Activated naive CD4-positive, alpha-beta T cell treated with anti-CD3 and anti-CD28 coated beads for 36 hours (primary cell): Measurements from ENCODE around the gene CRADD. TPM values are rescaled to one million over a fixed set of nuclear protein-coding genes. Genes with fewer than 3 reads are reported as not detected.

ENCODE experiments used
- CTCF ChIA-PET: fragments of 350-600 bp; sonication (Branson Sonifier 250); formaldehyde crosslinking; loops from one replicate; lab custom pipeline; 2021; ENCODE audit warnings: antibody characterized with exemption; lab: Charles Lee
- DNase-seq: peaks from one replicate; pipeline ENCODE4 v3.0.0-alpha.2; 2020
- H3K27ac Mint-ChIP-seq: one replicate; pipeline ENCODE4 v1.8.0; 2021; ENCODE audit warnings: mild to moderate bottlenecking, mixed read lengths
- H3K27me3 Mint-ChIP-seq: one replicate; pipeline ENCODE4 v1.8.0; 2021; ENCODE audit warnings: low read depth, mixed read lengths
- H3K36me3 Mint-ChIP-seq: one replicate; pipeline ENCODE4 v1.8.0; 2021; ENCODE audit warnings: low read depth, mixed read lengths
- H3K4me1 Mint-ChIP-seq: one replicate; pipeline ENCODE4 v1.8.0; 2021; ENCODE audit warnings: low read depth, mixed read lengths
- H3K4me3 Mint-ChIP-seq: one replicate; pipeline ENCODE4 v1.8.0; 2021; ENCODE audit warnings: mild to moderate bottlenecking, moderate library complexity, mixed read lengths
- H3K9me3 Mint-ChIP-seq: one replicate; pipeline ENCODE4 v1.8.0; 2021; ENCODE audit warnings: mixed read lengths
- intact Hi-C: fragments of 100-400 bp; cut with micrococcal nuclease; formaldehyde crosslinking; loops from one replicate; pipeline ENCODE4 v1.15.1; 2023
- total RNA-seq, 2 experiments: library from RNA; stranded (reverse); gene quantifications; one replicate each; pipeline ENCODE4 v1.2.3, GENCODE V29; 2021

The CRADD gene
- total RNA-seq, 2 experiments from 2014 or later: 14.3 to 15.6 TPM

- Mint-ChIP-seq H3K9me3 (peaks cover 10% of the 10 kb centered on the region), H3K4me1 (no peaks in the 10 kb centered on the region), H3K27me3 (no peaks in the 10 kb centered on the region), H3K36me3 (no peaks in the 10 kb centered on the region), H3K27ac (no peak overlapping the region), H3K4me3 (no peak overlapping the region)
- no peak for DNase-seq
- intact Hi-C loops: no loop called here
- CTCF ChIA-PET: interaction anchor here (0.6 kb wide), 1 partner anchor 1370 kb away, joined by 6 read pairs; no protein-coding TSS in a partner anchor
Measured at GRCh38 chr12:93938931-93939330, 261.8 kb downstream of the CRADD start.

- Mint-ChIP-seq H3K4me1 (no peaks in the 10 kb centered on the region), H3K36me3 (no peaks in the 10 kb centered on the region), H3K9me3 (peaks cover 10% of the 10 kb centered on the region), H3K27me3 (no peaks in the 10 kb centered on the region), H3K27ac (no peak overlapping the region), H3K4me3 (no peak overlapping the region)
- intact Hi-C loops: no loop called here
- CTCF ChIA-PET: interaction anchor here (0.6 kb wide), 1 partner anchor 1369 kb away, joined by 6 read pairs; no protein-coding TSS in a partner anchor
- DNase-seq: no peak
Measured at GRCh38 chr12:93939641-93940325, 262.6 kb downstream of the CRADD start.

- intact Hi-C loops: no loop called here
- Mint-ChIP-seq H3K9me3 (no peaks in the 10 kb centered on the region), H3K4me3 (no peak overlapping the region), H3K27me3 (no peaks in the 10 kb centered on the region), H3K4me1 (peaks cover 2% of the 10 kb centered on the region), H3K36me3 (no peaks in the 10 kb centered on the region), H3K27ac (no peak overlapping the region)
- CTCF ChIA-PET: no interaction called here
- DNase-seq: no peak
Measured at GRCh38 chr12:93943780-93944179, 266.6 kb downstream of the CRADD start.

GRCh38 chr12:93944201-93944600 lies 267.0 kb downstream of the CRADD start:
- CTCF ChIA-PET: no interaction called here
- H3K27me3 Mint-ChIP-seq: no peaks in the 10 kb centered on the region
- H3K4me1 Mint-ChIP-seq: peaks cover 2% of the 10 kb centered on the region
- H3K36me3 Mint-ChIP-seq: no peaks in the 10 kb centered on the region
- intact Hi-C loops: no loop called here
- no peak overlapping the region for H3K4me3 Mint-ChIP-seq
- no peaks in the 10 kb centered on the region for H3K9me3 Mint-ChIP-seq
- no peak overlapping the region for H3K27ac Mint-ChIP-seq
- DNase-seq: no peak

Other genes with a start within 250 kb of the CRADD start
- gene UBE2N, start 235.4 kb upstream of the CRADD start, total RNA-seq: 100 to 1,000 TPM; 143 TPM
- 10 to 100 TPM; 93.8 to 95.8 TPM for gene MRPL42, start 209.9 kb upstream of the CRADD start, total RNA-seq
- gene SOCS2, start 104.7 kb upstream of the CRADD start, total RNA-seq: 10 to 100 TPM; 15.9 to 17.5 TPM